ENCODE results near the gene TCTA.

Gene TCTA

GRCh38 chr3:49410846-49411534, 1.2 kb upstream of the TCTA start:
- no peak for DNase-seq (ENCODE audit: low read depth in 2 of 2)

GRCh38 chr3:49411535-49411967, 672 bp upstream of the TCTA start:
- DNase-seq (ENCODE audit: low read depth in 2 of 2) = peak in 1 of 2 donors; percentile 12

GRCh38 chr3:49412632-49413337, 562 bp downstream of the TCTA start:
- DNase-seq (ENCODE audit: low read depth in 2 of 2) = no peak

GRCh38 chr3:49413338-49413734, 1.1 kb downstream of the TCTA start:
- DNase-seq (ENCODE audit: low read depth in 2 of 2) = no peak

- DNase-seq (ENCODE audit: low read depth in 2 of 2) = no peak
Measured at GRCh38 chr3:49414753-49415152, 2.5 kb downstream of the TCTA start.

- peak; percentile 33 to 52 for DNase-seq (ENCODE audit: low read depth in 2 of 2)
Measured at GRCh38 chr3:49415931-49416601, 3.8 kb downstream of the TCTA start.

- DNase-seq (ENCODE audit: low read depth in 2 of 2) = no peak
Measured at GRCh38 chr3:49416867-49417266, 4.6 kb downstream of the TCTA start.

GRCh38 chr3:49417516-49418120, 5.4 kb downstream of the TCTA start:
- no peak for DNase-seq (ENCODE audit: low read depth in 2 of 2)

- no peak for DNase-seq (ENCODE audit: low read depth in 2 of 2)
Measured at GRCh38 chr3:49421890-49422378, 9.7 kb downstream of the TCTA start.

- no peak for DNase-seq (ENCODE audit: low read depth in 2 of 2)
Measured at GRCh38 chr3:49422379-49423248, 10.4 kb downstream of the TCTA start, which contains the start of gene AMT. Gene AMT, minus strand, starts transcription at chr3:49422473. Its CDS starts 23 bp downstream, at chr3:49422450.

- no peak for DNase-seq (ENCODE audit: low read depth in 2 of 2)
Measured at GRCh38 chr3:49424816-49425215, 12.6 kb downstream of the TCTA start.

GRCh38 chr3:49427586-49427985, 15.4 kb downstream of the TCTA start:
- DNase-seq (ENCODE audit: low read depth in 2 of 2) = no peak

GRCh38 chr3:49428752-49429080, 16.5 kb downstream of the TCTA start:
- DNase-seq (ENCODE audit: low read depth in 2 of 2) = no peak

- no peak for DNase-seq (ENCODE audit: low read depth in 2 of 2)
Measured at GRCh38 chr3:49434731-49435130, 22.5 kb downstream of the TCTA start.

- no peak for DNase-seq (ENCODE audit: low read depth in 2 of 2)
Measured at GRCh38 chr3:49445391-49445790, 33.2 kb downstream of the TCTA start.

- DNase-seq (ENCODE audit: low read depth in 2 of 2) = no peak
Measured at GRCh38 chr3:49453621-49454020, 41.4 kb downstream of the TCTA start.

GRCh38 chr3:49454458-49454857, 42.2 kb downstream of the TCTA start:
- DNase-seq (ENCODE audit: low read depth in 2 of 2) = no peak

GRCh38 chr3:49454898-49455681, 42.9 kb downstream of the TCTA start:
- DNase-seq (ENCODE audit: low read depth in 2 of 2) = no peak

- no peak for DNase-seq (ENCODE audit: low read depth in 2 of 2)
Measured at GRCh38 chr3:49456466-49456865, 44.2 kb downstream of the TCTA start.

- DNase-seq (ENCODE audit: low read depth in 2 of 2) = no peak
Measured at GRCh38 chr3:49460188-49460890, 48.1 kb downstream of the TCTA start.
